Spinal cord (tissue), 10 donors: Measurements from ENCODE around the gene ARMCX5. TPM values are rescaled to one million over a fixed set of nuclear protein-coding genes. Genes with fewer than 3 reads are reported as not detected.

Experiments used
- DNase-seq, 6 donors: peaks; one replicate each; pipeline versions ENCODE4 v3.0.0 to v3.0.0-alpha.2; 2013 to 2015; ENCODE audit warnings: low spot score in 6 of 6, low read depth in 4 of 6
- H3K27ac ChIP-seq: one replicate; pipeline ENCODE4 v1.5.1; 2013; ENCODE audit warnings: low read depth, low read length, control low read depth
- H3K27me3 ChIP-seq: one replicate; pipeline ENCODE4 v1.6.1; 2013; ENCODE audit warnings: low read length; ENCODE audit not compliant: control insufficient read depth, insufficient read depth
- H3K36me3 ChIP-seq: one replicate; pipeline ENCODE4 v1.6.1; 2013; ENCODE audit warnings: low read length; ENCODE audit not compliant: control insufficient read depth, insufficient read depth
- H3K4me1 ChIP-seq: one replicate; pipeline ENCODE4 v1.6.1; 2013; ENCODE audit warnings: low read length; ENCODE audit not compliant: control insufficient read depth, insufficient read depth
- H3K4me3 ChIP-seq: one replicate; pipeline ENCODE4 v1.5.1; 2013; ENCODE audit warnings: low read depth, low read length, control low read depth
- H3K9me3 ChIP-seq: one replicate; pipeline ENCODE4 v1.6.1; 2013; ENCODE audit warnings: low read length; ENCODE audit not compliant: control insufficient read depth, insufficient read depth
- WGBS: methylation state at CpG from one replicate; pipeline ENCODE4 v1.1.5; 2013; ENCODE audit warnings: missing lambda C conversion rate; ENCODE audit not compliant: insufficient coverage; 5-methylcytosine and 5-hydroxymethylcytosine counted together
- polyA plus RNA-seq, 2 donors: library from polyadenylated mRNA; unstranded; fragments of 120-200 nt; gene quantifications; one replicate each; pipeline ENCODE4 v1.2.1, GENCODE V29; 2013; ENCODE audit not compliant: insufficient read length in 2 of 2
- total RNA-seq, 2 donors: library from RNA; depleted of rRNA in 1 of 2; stranded (reverse); fragments of 120-200 nt in 1 of 2; fragments of >200 nt in 1 of 2; gene quantifications; one replicate each; pipeline versions ENCODE4 v1.2.3 to v1.2.4, GENCODE V29; 2013 to 2014
- donor health status: healthy.

The ARMCX5 gene
- total and polyA plus RNA-seq, 4 donors = 7.4 to 25.2 (median 15.8) TPM

GRCh38 chrX:102624105-102624504 lies 24.8 kb downstream of the ARMCX5 start:
- H3K9me3 ChIP-seq = peaks cover 9% of the 10 kb centered on the region
- WGBS = 77% methylated on average over 4 of the region's 6 CpGs
- H3K4me3 ChIP-seq = no peak overlapping the region
- no peak overlapping the region for H3K27ac ChIP-seq
- no peaks in the 10 kb centered on the region for H3K27me3 ChIP-seq
- H3K4me1 ChIP-seq = no peaks in the 10 kb centered on the region
- peak in 1 of 6 donors; percentile 7 for DNase-seq
- no peaks in the 10 kb centered on the region for H3K36me3 ChIP-seq

- no CpG with 5 or more reads among the region's 1 CpG for WGBS
- no peaks in the 10 kb centered on the region for H3K27me3 ChIP-seq
- H3K36me3 ChIP-seq = no peaks in the 10 kb centered on the region
- no peaks in the 10 kb centered on the region for H3K4me1 ChIP-seq
- H3K9me3 ChIP-seq = peaks cover 3% of the 10 kb centered on the region
- H3K4me3 ChIP-seq = no peak overlapping the region
- no peak for DNase-seq
- no peak overlapping the region for H3K27ac ChIP-seq
Measured at GRCh38 chrX:102627640-102628039, 28.3 kb downstream of the ARMCX5 start.

- no peak overlapping the region for H3K4me3 ChIP-seq
- DNase-seq = no peak
- peaks cover 2% of the 10 kb centered on the region for H3K9me3 ChIP-seq
- no peaks in the 10 kb centered on the region for H3K36me3 ChIP-seq
- H3K4me1 ChIP-seq = no peaks in the 10 kb centered on the region
- WGBS = no CpG with 5 or more reads among the region's 1 CpG
- no peak overlapping the region for H3K27ac ChIP-seq
- H3K27me3 ChIP-seq = no peaks in the 10 kb centered on the region
Measured at GRCh38 chrX:102637561-102637960, 38.2 kb downstream of the ARMCX5 start.

DNA sequence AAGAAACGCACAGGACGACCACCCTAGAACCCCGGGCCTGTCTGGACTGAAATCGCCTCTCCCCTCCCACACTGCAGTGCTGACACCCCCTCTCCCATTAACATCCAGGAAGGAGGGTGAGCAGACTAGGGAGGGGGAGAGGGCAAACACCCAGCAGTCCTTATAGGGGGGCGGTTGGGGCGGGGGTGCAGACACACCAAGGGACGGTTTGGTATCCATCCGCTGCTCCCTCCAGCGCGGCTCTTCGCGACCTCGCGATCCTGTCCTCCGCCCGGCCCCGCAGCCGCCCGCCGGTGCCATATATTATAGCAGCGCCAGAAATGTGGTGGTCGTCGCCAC lies 51.6 kb downstream of the ARMCX5 start:
- no peak for DNase-seq
- H3K9me3 ChIP-seq = no peaks in the 10 kb centered on the region
- H3K4me1 ChIP-seq = peaks cover 3% of the 10 kb centered on the region
- H3K36me3 ChIP-seq = no peaks in the 10 kb centered on the region
- H3K27ac ChIP-seq = peak overlapping the region; percentile 87
- peak overlapping the region; percentile 68 for H3K4me3 ChIP-seq
- no peaks in the 10 kb centered on the region for H3K27me3 ChIP-seq
- 32% methylated on average over 19 of the region's 23 CpGs for WGBS

- H3K36me3 ChIP-seq = no peaks in the 10 kb centered on the region
- no peaks in the 10 kb centered on the region for H3K27me3 ChIP-seq
- H3K9me3 ChIP-seq = no peaks in the 10 kb centered on the region
- H3K27ac ChIP-seq = peak within 1 kb of the TSS; percentile 87
- peak in 5 of 6 donors; percentile 42 to 91 (median 54) for DNase-seq
- H3K4me3 ChIP-seq = peak within 1 kb of the TSS; percentile 68
- 29% methylated on average over 61 of the region's 61 CpGs for WGBS
- H3K4me1 ChIP-seq = peaks cover 3% of the 10 kb centered on the region
Measured at GRCh38 chrX:102651242-102652011, 52.1 kb downstream of the ARMCX5 start, which contains the start of gene GPRASP1. GPRASP1 (plus strand) TSS chrX:102651483; CDS start chrX:102653914, 2,431 bp downstream.

DNA sequence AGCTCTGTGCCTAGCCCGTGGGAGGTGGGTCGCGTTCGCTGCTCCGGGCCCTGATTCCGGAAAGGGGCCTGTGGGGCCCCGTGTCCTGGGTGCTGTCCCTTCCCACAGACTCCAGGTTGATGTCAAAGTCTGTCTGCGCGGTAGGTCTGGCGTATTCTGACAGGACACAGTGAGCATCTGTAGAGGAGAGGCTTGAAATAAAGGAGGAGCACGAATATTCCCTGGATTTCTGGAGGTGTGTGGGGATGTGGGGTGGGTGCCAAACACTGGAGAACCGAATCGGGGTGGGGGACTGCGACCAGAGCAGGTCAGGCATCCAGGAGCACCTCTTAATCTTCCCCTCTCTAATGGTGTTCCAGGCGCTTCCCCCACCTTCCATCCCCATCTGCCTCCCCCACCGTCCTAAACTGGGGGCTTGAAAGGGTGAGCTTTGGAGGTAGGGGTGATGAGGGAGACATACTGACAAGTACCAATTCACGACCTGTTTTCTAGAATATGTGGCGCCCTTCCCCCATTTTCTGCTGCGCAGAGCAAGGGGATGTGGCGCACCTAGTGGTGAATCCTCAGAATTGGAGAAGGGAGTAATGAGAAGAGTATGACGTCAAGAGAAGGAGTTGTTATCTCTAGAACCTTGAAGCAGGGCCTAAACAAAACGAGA lies 52.8 kb downstream of the ARMCX5 start:
- no peaks in the 10 kb centered on the region for H3K27me3 ChIP-seq
- peaks cover 3% of the 10 kb centered on the region for H3K4me1 ChIP-seq
- no peaks in the 10 kb centered on the region for H3K9me3 ChIP-seq
- WGBS = 32% methylated on average over 13 of the region's 22 CpGs
- H3K4me3 ChIP-seq = peak overlapping the region; percentile 68
- H3K36me3 ChIP-seq = no peaks in the 10 kb centered on the region
- peak in 3 of 6 donors; percentile 33 to 88 (median 72) for DNase-seq
- H3K27ac ChIP-seq = peak overlapping the region; percentile 87

Other genes with a start within 250 kb of the ARMCX5 start
- under 1 TPM in 1 of 2 donors, not detected in 1; 0.28 TPM for gene NXF2B, start 159.5 kb upstream of the ARMCX5 start, total RNA-seq
- gene NXF2B, start 159.5 kb upstream of the ARMCX5 start, polyA plus RNA-seq = 1 to 10 TPM in 1 of 2 donors, under 1 TPM in 1; 0.46 to 1.2 TPM
- gene TCP11X2, start 127.7 kb upstream of the ARMCX5 start, total RNA-seq = under 1 TPM; 0.39 to 0.40 TPM
- gene TCP11X2, start 127.7 kb upstream of the ARMCX5 start, polyA plus RNA-seq = under 1 TPM; 0.43 to 0.74 TPM
- gene TMSB15A, start 82.8 kb upstream of the ARMCX5 start, total RNA-seq = 10 to 100 TPM; 28.5 to 37.7 TPM
- 10 to 100 TPM; 78.3 to 92.9 TPM for gene TMSB15A, start 82.8 kb upstream of the ARMCX5 start, polyA plus RNA-seq
- 10 to 100 TPM; 35.4 to 55.5 TPM for gene GPRASP1, start 52.0 kb downstream of the ARMCX5 start, total RNA-seq
- gene GPRASP1, start 52.0 kb downstream of the ARMCX5 start, polyA plus RNA-seq = 10 to 100 TPM; 52.2 to 69.0 TPM
- gene GPRASP2, start 112.9 kb downstream of the ARMCX5 start, total RNA-seq = 100 to 1,000 TPM in 1 of 2 donors, 10 to 100 TPM in 1; 64.5 to 101 TPM
- gene GPRASP2, start 112.9 kb downstream of the ARMCX5 start, polyA plus RNA-seq = 10 to 100 TPM; 66.2 to 72.1 TPM
- gene GPRASP3, start 121.2 kb downstream of the ARMCX5 start, total RNA-seq = 10 to 100 TPM; 15.0 to 49.5 TPM
- 10 to 100 TPM; 32.9 to 39.0 TPM for gene GPRASP3, start 121.2 kb downstream of the ARMCX5 start, polyA plus RNA-seq